ENCODE data around the gene NNAT.

Gene NNAT

DNA sequence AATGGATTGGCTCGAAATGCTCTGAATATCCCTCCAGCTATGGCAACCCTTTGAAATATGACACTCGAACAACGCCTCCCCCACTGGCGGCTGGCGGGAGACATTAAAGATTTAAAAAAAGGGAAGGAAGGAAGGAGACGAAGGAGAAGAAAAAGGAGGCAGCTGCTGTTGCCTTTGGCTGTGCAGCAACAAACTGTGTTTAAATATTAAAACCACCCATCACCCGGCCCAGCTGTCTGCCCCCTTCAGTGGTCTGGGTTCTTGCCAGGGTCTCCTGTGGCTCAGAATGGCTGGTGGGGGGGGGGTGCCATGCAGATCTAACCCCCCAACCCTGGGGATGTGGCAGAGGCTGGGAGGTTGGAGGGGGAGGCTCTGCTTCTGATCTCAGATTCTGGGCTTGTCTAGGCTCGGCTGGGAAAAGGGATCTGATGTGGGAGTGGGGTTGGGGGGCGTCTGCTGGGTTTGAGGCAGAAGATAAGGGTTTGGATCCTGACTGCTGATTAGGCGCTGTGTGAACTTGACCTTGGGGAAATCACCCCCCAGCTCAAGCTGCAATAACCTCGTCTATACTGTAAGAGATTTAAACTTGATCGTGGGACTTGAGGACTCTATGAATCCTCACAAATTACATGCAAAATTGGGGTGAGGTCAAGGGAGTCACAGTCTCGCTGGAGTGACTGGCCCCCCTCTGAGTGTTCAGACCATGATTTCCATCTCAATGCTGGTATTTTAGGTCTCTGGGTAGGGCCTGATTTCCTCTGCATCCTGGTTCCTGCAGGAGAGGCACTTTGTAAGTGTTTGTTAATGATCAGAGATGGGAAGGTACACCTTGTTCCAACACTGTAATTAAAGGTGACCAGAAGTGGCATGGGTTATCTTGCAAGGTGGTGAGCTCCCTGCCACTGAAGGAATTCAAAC is 46.9 kb downstream of the NNAT start:
- DNase-seq: no peak

DNA sequence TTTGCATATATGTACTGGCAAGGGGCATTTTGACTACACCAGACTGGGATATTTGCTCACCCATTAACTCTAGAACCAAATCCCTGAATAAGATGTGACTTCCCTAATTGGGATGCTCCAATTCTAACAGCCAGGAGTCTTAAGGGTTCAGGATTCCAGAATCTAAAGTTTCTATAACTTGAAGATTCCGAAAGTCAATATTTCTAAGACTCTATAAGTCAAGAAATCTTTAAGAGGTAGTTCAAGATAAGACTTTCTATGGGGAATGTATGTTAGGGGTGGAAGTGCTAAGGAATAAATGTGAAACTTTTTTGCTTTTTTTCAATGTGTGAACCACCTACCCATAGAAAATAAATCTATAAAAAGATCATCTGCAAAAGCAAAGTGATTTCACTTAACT is 49.4 kb downstream of the NNAT start:
- DNase-seq: no peak

GRCh38 chr20:37571033-37571432 is 50.0 kb downstream of the NNAT start:
- no peak for DNase-seq

Measured in activated naive CD4-positive, alpha-beta T cell (primary cell).